ENCODE results near the gene TPST2. TPM values are rescaled to one million over a fixed set of nuclear protein-coding genes. Genes with fewer than 3 reads are reported as not detected.

TPST2 gene
- total and polyA plus RNA-seq, 2 experiments from 2014 or later, result 31.0 to 36.8 TPM

DNA sequence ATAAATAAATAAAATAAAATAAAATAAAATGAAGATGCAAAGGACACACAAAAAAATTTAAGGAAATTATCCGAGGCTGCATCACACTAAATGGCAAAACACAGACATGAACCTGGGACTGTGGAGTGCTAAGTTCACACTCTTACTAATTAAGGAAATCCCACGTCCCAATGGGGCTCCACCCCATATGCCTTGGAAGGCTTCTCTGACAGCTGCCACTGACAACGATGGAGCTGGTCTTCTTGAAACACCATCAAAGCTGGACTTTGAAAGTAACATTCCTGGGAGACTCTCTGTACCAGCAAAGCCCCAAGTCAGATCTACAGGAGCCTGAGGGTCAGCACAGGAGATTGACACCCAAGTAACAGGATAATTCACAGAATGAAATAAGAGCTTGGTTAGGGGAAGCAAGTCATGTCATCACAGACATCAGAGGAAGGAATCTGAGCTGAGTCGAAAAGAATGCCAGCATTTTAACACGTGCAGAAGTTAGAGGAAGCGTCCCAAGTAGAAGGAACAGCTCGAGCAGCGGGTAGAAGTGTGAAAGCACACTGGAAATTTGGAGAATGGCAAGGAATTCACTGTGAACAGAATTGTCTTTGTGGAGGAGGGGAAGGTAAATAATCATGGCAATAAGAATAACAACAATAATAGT lies 13.8 kb downstream of the TPST2 start:
- no peak for DNase-seq (ENCODE audit: low spot score)
- Histone ChIP-seq H3K4me1 (ENCODE audit: insufficient read depth) (no peaks in the 10 kb centered on the region), H2AFZ (no peak overlapping the region), H3K27ac (no peak overlapping the region), H3K9me3 (ENCODE audit: low read depth) (no peaks in the 10 kb centered on the region), H4K20me1 (ENCODE audit: insufficient read depth, poor library complexity, severe bottlenecking) (no peaks in the 10 kb centered on the region), H3K27me3 (no peaks in the 10 kb centered on the region), H3K4me2 (no peak overlapping the region), H3K9me2 (replicated peaks; ENCODE audit: insufficient read depth) (no peaks in the 10 kb centered on the region), H3K4me3 (no peak overlapping the region), H3K36me3 (replicated peaks; ENCODE audit: insufficient read depth, low read depth) (no peaks in the 10 kb centered on the region), H3K79me2 (peaks cover 20% of the 10 kb centered on the region)
- TF ChIP-seq EZH2 (IDR thresholded peaks at IDR 0.05; ENCODE audit: borderline replicate concordance) (no peak), EZH2phosphoT487 (IDR thresholded peaks at IDR 0.05; ENCODE audit: low read depth, severe bottlenecking, unreplicated experiment) (no peak)
- 71% methylated on average over 8 of the region's 8 CpGs for WGBS (ENCODE audit: low lambda C conversion rate, missing lambda C conversion rate)

DNA sequence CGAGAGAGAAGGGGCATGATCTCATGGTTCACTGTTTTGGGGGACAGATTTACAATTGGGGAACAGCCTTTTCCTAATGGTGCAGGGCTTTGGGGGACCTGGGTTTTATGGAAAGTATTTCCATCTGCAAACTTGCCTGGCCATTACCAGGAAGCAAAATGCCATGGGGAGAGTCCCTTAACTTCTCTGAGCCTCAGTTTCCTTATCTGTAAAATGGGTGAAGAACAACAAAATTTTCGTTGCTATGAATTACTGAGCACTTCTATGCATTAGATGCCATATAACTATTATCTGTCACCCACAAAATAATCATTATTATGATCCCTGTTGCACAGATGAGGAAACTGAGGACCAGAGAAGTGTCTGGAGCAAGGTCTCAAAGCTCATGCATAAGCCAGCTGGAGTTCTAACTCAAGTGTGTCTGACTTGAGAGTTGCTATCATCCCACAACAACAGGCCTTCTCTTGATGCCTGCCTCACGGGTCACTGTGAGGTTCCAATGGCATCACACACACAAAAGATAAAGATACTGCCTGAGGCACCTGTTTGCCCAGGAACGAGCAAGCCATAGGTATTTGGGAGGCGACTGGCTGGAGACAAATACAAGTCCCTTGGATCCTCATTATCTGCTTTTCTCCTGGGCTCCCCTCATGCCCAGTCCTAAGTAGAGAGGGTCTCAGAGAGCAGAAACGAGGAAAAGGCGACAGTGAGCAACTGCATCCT lies 15.8 kb downstream of the TPST2 start:
- TF ChIP-seq EZH2phosphoT487 (IDR thresholded peaks at IDR 0.05; ENCODE audit: low read depth, severe bottlenecking, unreplicated experiment) (no peak), EZH2 (IDR thresholded peaks at IDR 0.05; ENCODE audit: borderline replicate concordance) (no peak)
- TF ChIP-seq, protein P1, sequence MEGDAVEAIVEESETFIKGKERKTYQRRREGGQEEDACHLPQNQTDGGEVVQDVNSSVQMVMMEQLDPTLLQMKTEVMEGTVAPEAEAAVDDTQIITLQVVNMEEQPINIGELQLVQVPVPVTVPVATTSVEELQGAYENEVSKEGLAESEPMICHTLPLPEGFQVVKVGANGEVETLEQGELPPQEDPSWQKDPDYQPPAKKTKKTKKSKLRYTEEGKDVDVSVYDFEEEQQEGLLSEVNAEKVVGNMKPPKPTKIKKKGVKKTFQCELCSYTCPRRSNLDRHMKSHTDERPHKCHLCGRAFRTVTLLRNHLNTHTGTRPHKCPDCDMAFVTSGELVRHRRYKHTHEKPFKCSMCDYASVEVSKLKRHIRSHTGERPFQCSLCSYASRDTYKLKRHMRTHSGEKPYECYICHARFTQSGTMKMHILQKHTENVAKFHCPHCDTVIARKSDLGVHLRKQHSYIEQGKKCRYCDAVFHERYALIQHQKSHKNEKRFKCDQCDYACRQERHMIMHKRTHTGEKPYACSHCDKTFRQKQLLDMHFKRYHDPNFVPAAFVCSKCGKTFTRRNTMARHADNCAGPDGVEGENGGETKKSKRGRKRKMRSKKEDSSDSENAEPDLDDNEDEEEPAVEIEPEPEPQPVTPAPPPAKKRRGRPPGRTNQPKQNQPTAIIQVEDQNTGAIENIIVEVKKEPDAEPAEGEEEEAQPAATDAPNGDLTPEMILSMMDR (IDR thresholded peaks at IDR 0.05; ENCODE audit: poor library complexity), result no peak
- Histone ChIP-seq H2AFZ (no peak overlapping the region), H3K4me2 (no peak overlapping the region), H4K20me1 (ENCODE audit: insufficient read depth, poor library complexity, severe bottlenecking) (no peaks in the 10 kb centered on the region), H3K9me3 (ENCODE audit: low read depth) (no peaks in the 10 kb centered on the region), H3K36me3 (replicated peaks; ENCODE audit: insufficient read depth, low read depth) (no peaks in the 10 kb centered on the region), H3K4me3 (no peak overlapping the region), H3K4me1 (ENCODE audit: insufficient read depth) (no peaks in the 10 kb centered on the region), H3K9me2 (replicated peaks; ENCODE audit: insufficient read depth) (no peaks in the 10 kb centered on the region), H3K79me2 (peaks cover 16% of the 10 kb centered on the region), H3K27me3 (no peaks in the 10 kb centered on the region), H3K27ac (no peak overlapping the region)
- WGBS (ENCODE audit: low lambda C conversion rate, missing lambda C conversion rate), result 76% methylated on average over 7 of the region's 7 CpGs
- DNase-seq (ENCODE audit: low spot score), result no peak

DNA sequence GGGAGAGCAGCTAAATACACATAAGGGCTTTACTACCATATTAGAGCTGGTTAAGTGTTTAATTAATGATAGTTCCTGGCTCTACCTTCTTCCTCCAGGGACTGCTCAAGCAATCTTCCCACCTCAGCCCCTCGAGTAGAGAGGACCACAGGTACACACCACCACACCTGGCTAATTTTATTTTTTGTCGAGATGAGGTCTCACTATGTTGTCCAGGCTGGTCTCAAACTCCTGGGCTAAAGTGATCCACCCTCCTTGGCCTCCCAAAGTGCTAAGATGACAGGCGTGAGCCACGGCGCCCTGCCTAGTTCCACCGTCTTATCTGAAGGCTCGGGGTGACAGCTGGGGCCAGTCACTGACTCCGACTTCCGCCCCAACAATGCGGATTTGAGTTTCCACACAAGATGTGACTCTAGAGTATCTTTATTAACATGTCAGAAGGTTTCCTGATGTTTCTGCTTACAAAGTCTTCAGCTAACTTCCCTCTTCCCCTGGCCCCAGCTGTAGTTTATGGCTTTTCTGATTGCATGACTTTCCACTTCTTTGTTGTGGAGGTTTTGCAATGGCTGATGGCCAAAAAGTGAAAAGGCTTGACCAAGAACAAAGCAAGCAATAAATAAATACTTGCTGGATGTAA lies 16.8 kb downstream of the TPST2 start:
- no peak for DNase-seq (ENCODE audit: low spot score)
- no peaks in the 10 kb centered on the region for H3K9me2 ChIP-seq (replicated peaks; ENCODE audit: insufficient read depth)
- TF ChIP-seq EZH2 (IDR thresholded peaks at IDR 0.05; ENCODE audit: borderline replicate concordance), result no peak
- TF ChIP-seq, protein P1 (IDR thresholded peaks at IDR 0.05; ENCODE audit: poor library complexity), result no peak
- no peak for TF ChIP-seq EZH2phosphoT487 (IDR thresholded peaks at IDR 0.05; ENCODE audit: low read depth, severe bottlenecking, unreplicated experiment)
- no peaks in the 10 kb centered on the region for H3K36me3 ChIP-seq (replicated peaks; ENCODE audit: insufficient read depth, low read depth)
- H3K27ac ChIP-seq, result peak overlapping the region; percentile 2
- no peak overlapping the region for H3K4me3 ChIP-seq
- H3K4me1 ChIP-seq (ENCODE audit: insufficient read depth), result no peaks in the 10 kb centered on the region
- WGBS (ENCODE audit: low lambda C conversion rate, missing lambda C conversion rate), result 79% methylated on average over 10 of the region's 10 CpGs
- H4K20me1 ChIP-seq (ENCODE audit: insufficient read depth, poor library complexity, severe bottlenecking), result no peaks in the 10 kb centered on the region
- H3K27me3 ChIP-seq, result no peaks in the 10 kb centered on the region
- no peaks in the 10 kb centered on the region for H3K9me3 ChIP-seq (ENCODE audit: low read depth)
- no peak overlapping the region for H3K4me2 ChIP-seq
- peaks cover 16% of the 10 kb centered on the region for H3K79me2 ChIP-seq
- H2AFZ ChIP-seq, result no peak overlapping the region

Measured in hepatocyte (in vitro differentiated cells).